GM12878 (cell line): ENCODE data around the gene STEAP4.

Source experiments
- ATF3 ChIP-seq: IDR thresholded peaks from 2 replicates; pipeline ENCODE4 v1.6.1; 2011; ENCODE audit warnings: low read depth, mild to moderate bottlenecking, low read length, moderate library complexity, borderline replicate concordance; ENCODE audit errors: extremely low read depth
- BCL3 ChIP-seq: IDR thresholded peaks from 2 replicates; pipeline ENCODE4 v1.6.1; 2011; ENCODE audit warnings: borderline replicate concordance, low read depth, mild to moderate bottlenecking, moderate library complexity, low read length; ENCODE audit not compliant: insufficient read depth, poor library complexity, severe bottlenecking
- CTCF ChIP-seq, 3 experiments: IDR thresholded peaks in 2 of 3; conservative IDR thresholded peaks in 1 of 3; 2 replicates each; pipeline ENCODE4 v1.5.1; 2011; ENCODE audit warnings: low read depth in 3 of 3, low read length in 3 of 3, mild to moderate bottlenecking in 3 of 3, control low read depth in 2 of 3, moderate library complexity in 2 of 3, inconsistent platforms in 1 of 3, mixed read lengths in 1 of 3; ENCODE audit not compliant: control insufficient read depth in 2 of 3, insufficient read depth in 1 of 3; ENCODE audit errors: extremely low read depth in 1 of 3
- EP300 ChIP-seq, 2 experiments: fragments of 150-350 bp in 1 of 2; IDR thresholded peaks; 2 replicates each; pipeline ENCODE4 v1.6.1; 2011 to 2012; ENCODE audit warnings: low read depth in 2 of 2, low read length in 2 of 2, borderline replicate concordance in 1 of 2, improper control_type of control experiment in 1 of 2, inconsistent platforms in 1 of 2; ENCODE audit not compliant: control insufficient read depth in 1 of 2
- HDAC6 ChIP-seq: fragments of 200-600 bp; sonication (generic); IDR thresholded peaks from one replicate; pipeline ENCODE4 v1.8.0; 2017; ENCODE audit warnings: antibody characterized with exemption; ENCODE audit not compliant: unreplicated experiment
- MXI1 ChIP-seq: fragments of 150-350 bp; IDR thresholded peaks from 2 replicates; pipeline ENCODE4 v1.6.1; 2011; ENCODE audit warnings: low read depth, mild to moderate bottlenecking, inconsistent platforms, low read length, improper control_type of control experiment
- NFYB ChIP-seq: IDR thresholded peaks from 2 replicates; pipeline ENCODE4 v1.6.1; 2011; ENCODE audit warnings: low read depth, mild to moderate bottlenecking, low read length, improper control_type of control experiment, moderate library complexity; ENCODE audit not compliant: insufficient read depth
- POLR2A ChIP-seq: IDR thresholded peaks from 2 replicates; pipeline ENCODE4 v1.6.1; 2011; ENCODE audit warnings: low read depth, mild to moderate bottlenecking, low read length
- POLR2AphosphoS5 ChIP-seq: IDR thresholded peaks from 2 replicates; pipeline ENCODE4 v1.6.1; 2011; ENCODE audit warnings: mild to moderate bottlenecking, low read length, inconsistent platforms
- SPI1 ChIP-seq: IDR thresholded peaks from 2 replicates; pipeline ENCODE4 v1.6.1; 2011; ENCODE audit warnings: low read depth, mild to moderate bottlenecking, low read length, moderate library complexity, borderline replicate concordance; ENCODE audit not compliant: insufficient read depth
- SUZ12 ChIP-seq: fragments of 200-600 bp; sonication (generic); IDR thresholded peaks from one replicate; pipeline ENCODE4 v1.6.1; 2018; ENCODE audit warnings: antibody characterized with exemption, mild to moderate bottlenecking; ENCODE audit not compliant: unreplicated experiment
- TAF1 ChIP-seq: IDR thresholded peaks from 2 replicates; pipeline ENCODE4 v1.6.1; 2011; ENCODE audit warnings: mild to moderate bottlenecking, low read depth, low read length, borderline replicate concordance
- YY1 ChIP-seq: IDR thresholded peaks from 2 replicates; pipeline ENCODE4 v1.6.1; 2011; ENCODE audit warnings: low read depth, mild to moderate bottlenecking, low read length
- ZBTB33 ChIP-seq: fragments of 450-650 bp; IDR thresholded peaks from 2 replicates; pipeline ENCODE4 v1.6.1; 2017; ENCODE audit warnings: mild to moderate bottlenecking

GRCh38 chr7:88355011-88355410 is 48.3 kb upstream of the STEAP4 start:
- TF ChIP-seq YY1 (no peak), NFYB (no peak), CTCF (IDR thresholded peaks at IDR 0.05 in 2 of 3, conservative IDR thresholded peaks at IDR 0.05 in 1 of 3; ENCODE audit: control insufficient read depth in 2 of 3, extremely low read depth in 1 of 3, insufficient read depth in 1 of 3, low read depth in 3 of 3, low read length in 3 of 3) (no peak), HDAC6 (no peak), POLR2A (no peak), SPI1 (no peak), EP300 (IDR thresholded peaks at IDR 0.05; ENCODE audit: borderline replicate concordance in 1 of 2, control insufficient read depth in 1 of 2, low read depth in 2 of 2, low read length in 2 of 2) (no peak), ZBTB33 (no peak), MXI1 (no peak), TAF1 (no peak), BCL3 (no peak), SUZ12 (no peak), POLR2AphosphoS5 (no peak), ATF3 (no peak)
